CD4-positive, alpha-beta T cell treated with Interferon gamma for 1 hour (primary cell): Measurements from ENCODE around the gene VWDE.

Source experiments
- DNase-seq: peaks from one replicate; pipeline ENCODE4 v3.0.0-alpha.2; 2020

The VWDE gene

GRCh38 chr7:12327922-12328321, 75.7 kb downstream of the VWDE start:
- DNase-seq, result no peak

DNA sequence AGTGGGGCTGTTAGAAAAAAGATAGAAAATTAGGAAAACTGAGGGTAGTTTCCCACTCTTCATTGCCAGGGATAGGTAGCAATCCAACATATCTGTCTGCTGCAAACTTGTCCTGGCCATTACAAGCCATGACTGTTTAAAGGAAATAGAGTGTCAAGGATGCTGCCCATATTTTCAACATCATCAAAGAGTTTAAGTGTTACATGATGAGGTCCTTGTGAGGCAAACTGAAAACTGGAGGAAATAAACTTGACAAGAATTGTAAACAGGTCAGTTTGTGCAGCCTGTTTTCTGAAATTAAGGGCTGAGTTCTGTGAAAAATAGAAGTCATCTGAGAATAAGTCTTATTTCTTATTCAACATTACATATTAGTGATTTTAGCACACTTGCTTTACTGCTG, 78.0 kb downstream of the VWDE start:
- DNase-seq, result no peak

DNA sequence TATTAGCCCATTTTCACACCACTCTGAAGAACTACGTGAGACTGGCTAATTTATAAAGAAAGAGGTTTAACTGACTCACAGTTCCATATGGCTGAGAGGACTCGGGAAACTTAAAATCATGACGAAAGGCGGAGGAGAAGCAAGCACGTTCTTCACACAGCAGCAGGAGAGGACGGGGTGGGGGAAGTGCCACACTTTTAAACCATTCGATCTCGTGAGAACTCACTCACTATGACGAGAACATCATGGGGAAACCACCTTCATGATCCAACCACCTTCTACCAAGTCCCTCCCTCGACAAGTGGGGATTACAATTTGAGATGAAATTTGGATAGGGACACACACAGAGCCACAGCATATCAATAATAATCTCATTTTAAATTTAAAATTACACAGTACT, 80.2 kb downstream of the VWDE start:
- DNase-seq, result no peak

GRCh38 chr7:12322903-12323300, 80.8 kb downstream of the VWDE start:
- no peak for DNase-seq

DNA sequence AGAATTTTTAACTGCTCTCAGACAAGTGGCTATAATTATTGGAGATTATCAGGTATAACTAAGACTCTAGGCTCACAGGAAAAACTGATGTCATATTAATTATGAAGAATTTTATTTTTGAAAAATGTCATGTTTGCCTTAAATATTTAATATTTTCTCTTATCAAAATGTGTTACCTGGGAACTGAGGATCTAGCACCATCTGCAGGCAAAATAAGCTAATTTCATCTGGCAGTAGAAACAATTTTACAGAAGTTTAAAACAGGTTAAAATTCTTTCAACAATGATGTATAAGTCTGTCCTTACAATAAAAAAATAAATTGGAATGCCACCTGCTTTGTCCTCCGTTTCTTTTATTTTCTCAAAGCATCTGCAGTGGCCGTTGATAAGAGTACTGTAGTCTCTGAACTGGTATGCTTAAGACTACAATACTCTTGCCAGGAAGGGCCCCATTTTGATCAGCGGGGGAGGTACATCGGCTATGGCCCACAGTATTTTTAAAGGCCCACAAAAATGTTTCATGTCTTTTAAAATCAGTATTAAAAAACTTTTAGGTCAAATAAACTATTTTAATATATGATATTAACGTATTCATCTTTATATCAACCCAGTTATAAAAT, 81.3 kb downstream of the VWDE start:
- no peak for DNase-seq

GRCh38 chr7:12320987-12321647, 82.5 kb downstream of the VWDE start:
- DNase-seq, result no peak

DNA sequence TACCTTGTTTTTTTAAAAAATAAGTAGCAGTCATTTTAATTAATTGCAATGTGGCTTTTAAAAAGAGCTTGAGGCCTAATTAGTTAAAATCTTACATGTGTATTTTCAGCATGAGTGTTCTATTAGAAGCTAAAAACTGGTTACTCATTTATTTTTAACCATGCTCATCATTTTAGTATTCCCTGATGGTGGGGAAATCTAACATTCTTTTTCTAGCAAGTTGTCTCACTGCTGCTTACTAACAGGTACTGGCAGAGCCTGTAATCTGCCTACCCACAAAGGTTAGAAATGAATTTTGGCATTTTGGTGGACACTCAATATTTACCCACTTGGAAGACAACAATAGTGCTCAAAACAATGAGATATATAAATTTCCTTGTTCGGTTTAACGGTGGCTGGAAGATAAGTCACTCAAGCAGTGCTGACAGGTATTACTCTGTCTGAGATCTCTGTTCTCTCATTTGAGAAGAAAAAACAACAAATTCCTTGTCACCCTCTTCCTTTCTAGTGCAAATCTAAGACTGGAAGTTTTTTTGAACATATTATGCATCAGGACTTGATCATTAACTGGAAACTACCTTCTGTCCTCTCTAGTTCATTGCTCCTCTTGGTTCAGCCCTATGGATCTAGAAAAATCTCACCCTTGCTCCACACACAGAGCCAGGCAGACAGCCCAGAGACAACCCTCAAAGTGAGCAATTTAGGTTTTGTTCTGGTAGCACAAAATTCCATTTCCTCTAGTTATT, 83.3 kb downstream of the VWDE start:
- DNase-seq, result no peak

GRCh38 chr7:12317675-12318074, 86.0 kb downstream of the VWDE start:
- DNase-seq, result no peak

GRCh38 chr7:12316925-12317324, 86.7 kb downstream of the VWDE start:
- no peak for DNase-seq

DNA sequence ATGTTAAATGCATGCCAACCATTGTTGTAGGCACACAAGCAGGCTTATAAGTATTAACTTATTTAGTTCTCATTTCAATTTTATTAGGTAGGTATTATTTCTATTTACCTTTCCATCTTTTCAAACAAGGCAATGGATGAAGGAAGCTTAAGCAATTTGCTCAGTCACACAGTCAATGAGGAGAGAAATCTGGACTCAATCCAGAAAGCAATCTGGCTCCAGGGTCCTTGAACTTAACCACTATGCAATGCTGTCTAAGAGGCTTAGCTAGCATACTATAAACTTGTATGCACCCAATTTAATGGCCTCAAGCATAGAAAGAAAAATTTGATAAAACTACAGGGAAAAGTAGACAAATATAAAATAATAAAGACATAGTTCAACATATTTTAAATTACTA, 88.6 kb downstream of the VWDE start:
- DNase-seq, result no peak

DNA sequence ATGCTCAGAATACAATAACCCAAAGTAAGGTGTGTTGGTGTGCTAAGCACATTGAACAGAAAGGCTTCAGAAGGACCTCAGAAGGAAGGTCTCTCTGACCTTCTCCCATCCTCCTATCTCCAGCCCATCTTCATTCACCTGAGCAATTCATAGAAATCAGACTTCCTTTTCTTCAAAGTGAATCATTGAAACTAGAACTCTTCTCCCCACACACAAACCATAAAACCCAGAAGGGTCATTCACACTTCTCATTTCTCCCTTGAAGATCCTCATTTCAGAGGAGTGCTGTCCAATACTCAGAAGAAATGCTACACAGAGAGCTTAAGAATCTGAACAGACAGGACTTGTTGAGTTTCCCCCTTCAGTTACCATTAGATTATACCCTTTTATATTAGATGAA, 89.5 kb downstream of the VWDE start:
- no peak for DNase-seq

- no peak for DNase-seq
Observed at GRCh38 chr7:12305502-12305901, 98.2 kb downstream of the VWDE start.

- no peak for DNase-seq
Observed at GRCh38 chr7:12303495-12303894, 100.2 kb downstream of the VWDE start.

- no peak for DNase-seq
Observed at GRCh38 chr7:12303062-12303461, 100.6 kb downstream of the VWDE start.

DNA sequence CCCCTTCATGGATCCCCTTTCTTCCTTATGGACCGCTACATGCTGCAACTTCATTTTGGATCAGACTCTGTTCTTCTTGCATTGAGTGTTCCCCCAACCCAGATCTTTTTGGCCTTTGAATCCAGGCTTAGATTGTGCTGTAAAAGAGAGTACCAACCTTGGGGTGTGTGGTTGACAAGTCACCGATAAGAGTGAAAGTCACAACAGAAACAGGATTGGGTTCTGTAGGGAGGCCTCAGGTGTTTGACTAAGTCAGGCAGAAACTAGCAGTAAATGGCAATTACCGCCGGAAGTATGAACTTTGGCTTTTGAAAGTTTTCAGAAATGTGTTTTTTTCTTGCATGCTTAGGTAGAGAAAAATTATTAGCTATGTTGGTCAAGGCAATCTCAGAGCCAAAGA, 103.2 kb downstream of the VWDE start:
- no peak for DNase-seq

DNA sequence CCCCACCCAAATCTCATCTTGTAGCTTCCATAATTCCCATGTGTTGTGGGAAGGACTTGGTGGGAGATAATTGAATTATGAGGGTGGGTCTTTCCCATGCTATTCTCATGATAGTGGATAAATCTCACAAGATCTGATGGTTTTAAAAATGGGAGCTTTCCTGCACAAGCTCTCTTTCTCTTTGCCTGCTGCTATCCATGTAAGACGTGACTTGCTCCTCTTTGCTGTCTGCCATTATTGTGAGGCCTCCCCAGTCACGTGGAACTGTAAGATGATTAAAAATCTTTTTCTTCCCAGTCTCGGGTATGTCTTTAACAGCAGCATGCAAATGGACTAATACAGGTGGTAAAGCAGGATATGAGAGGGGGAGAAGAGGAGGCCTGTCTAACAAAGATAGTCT, 104.3 kb downstream of the VWDE start:
- DNase-seq, result no peak

DNA sequence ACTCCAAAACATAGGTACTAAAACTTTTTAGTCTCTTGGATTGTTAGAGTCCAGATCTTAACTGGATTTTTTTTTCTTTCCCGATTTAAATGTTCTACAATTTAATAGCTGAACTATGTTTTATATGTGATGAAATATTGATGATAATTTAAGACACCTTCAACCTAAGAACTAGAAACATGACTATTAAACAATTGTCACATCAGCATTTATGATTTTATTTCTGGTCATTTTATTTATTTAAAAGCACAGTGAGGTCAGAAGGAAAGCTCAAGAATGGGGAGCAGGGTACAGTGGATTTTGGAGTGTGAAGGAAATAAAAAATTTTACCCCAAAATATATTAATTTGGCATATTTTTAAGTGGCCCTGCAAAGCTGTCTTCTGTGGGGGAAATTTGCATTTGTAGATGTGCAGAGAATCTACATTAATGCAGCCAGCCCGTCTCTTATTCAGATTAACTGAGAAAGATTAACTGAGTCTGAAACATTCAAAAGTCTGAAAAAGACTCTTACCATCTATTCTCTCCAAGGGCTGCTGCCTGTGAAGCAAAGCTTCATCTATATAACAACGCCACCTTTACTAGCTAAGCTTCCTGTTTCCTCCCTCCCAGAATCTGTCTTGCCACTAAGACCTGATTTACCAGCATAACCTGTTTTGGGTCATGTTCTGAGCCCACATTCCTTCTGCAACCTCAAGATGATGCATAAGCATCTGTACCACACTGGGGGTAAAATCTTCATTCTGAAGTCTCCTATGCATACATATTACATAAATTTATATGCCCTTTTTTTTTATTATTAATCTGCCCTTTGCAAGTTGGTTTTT, 106.2 kb downstream of the VWDE start:
- DNase-seq, result no peak

GRCh38 chr7:12296051-12296570, 107.6 kb downstream of the VWDE start:
- DNase-seq, result no peak

DNA sequence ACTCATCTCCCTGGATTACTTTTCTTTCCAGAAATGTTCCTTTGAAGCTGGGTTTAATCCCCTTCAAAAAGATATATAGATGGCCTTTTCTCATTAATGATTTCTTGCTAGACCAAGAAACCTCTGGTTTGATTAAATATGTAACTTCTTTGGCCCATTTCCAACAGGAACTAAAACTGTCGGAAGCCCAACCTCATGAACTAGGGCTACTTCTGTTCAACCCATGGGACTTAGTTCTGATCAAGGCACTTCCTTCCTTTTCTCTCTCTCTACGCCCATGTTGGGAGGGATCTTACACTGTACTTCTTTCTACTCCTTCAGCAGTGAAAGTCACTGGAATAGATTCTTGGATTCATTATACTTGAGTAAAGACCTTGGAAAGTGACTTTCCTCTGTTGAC, 109.0 kb downstream of the VWDE start:
- no peak for DNase-seq

DNA sequence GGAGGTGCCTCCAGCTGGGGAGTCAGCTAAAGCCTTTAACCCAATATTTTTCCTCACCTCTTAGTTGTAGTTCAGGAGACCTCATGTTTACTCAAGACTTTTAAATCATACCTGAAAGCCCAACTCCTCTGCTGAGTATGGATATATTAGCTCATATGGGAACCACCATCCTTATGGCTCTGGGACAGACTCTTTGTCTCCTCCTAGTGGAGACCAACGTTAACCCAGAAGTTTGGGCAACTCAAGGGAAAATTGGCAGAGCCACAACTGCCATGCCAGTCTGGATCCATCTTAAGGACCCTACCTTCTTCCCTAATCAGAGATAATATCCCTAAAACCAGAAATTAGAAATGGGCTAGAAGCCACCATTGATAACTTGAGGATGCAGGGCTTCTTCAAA, 111.8 kb downstream of the VWDE start:
- no peak for DNase-seq

DNA sequence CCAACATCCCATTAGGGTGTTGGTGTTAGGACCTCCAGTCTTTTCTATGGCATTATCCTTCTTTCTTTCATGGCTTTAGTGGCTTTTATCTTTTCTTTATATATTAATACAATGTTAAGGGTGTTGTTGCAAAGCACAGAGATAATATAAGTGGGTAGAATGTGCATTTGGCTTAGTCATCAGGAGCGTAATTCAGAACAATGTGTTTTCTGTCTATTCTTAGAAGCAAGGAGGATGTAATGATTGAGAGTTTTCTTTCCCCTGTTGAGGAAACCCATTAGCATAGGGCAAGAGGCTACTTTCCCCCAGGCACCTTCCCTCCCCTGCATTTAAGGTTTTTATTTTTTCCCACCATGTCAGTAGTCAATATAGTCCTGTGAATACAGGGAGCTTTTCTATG, 112.9 kb downstream of the VWDE start:
- DNase-seq, result no peak

DNA sequence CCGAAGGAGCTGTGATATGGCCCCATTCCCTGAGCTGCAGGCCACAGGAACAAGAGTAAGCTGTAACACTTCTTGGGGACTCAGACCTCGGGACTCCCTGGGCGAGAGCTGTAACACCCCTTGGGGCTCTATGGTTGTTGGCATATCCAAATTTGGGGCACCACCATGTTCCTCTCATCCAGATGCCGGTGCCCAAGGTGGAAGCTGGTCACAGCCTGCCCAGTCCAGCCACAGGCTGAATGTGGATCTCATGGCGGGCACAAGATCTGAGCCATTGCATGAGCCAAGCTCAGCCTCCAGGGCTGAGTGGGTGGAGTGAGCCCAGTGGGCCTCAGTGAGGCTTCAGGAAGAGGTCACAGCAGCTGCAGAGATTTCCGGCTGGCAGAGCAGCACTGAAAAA, 113.7 kb downstream of the VWDE start:
- DNase-seq, result no peak

GRCh38 chr7:12287901-12288300, 115.8 kb downstream of the VWDE start:
- DNase-seq, result no peak
